GM08714 (cell line): ENCODE data around the gene CFAP43.

Experiments
- H3K4me3 ChIP-seq: fragments of 200-500 bp; sonication (Bioruptor generic); 2 replicates; pipeline ENCODE4 v1.5.1; 2014; ENCODE audit warnings: mild to moderate bottlenecking, low read length, inconsistent platforms
- ZNF274 ChIP-seq: IDR thresholded peaks from 2 replicates; pipeline ENCODE4 v1.6.1; 2012; ENCODE audit warnings: mild to moderate bottlenecking, low read depth, low read length

CFAP43 gene

GRCh38 chr10:104231784-104232612, at the start of gene CFAP43:
CFAP43 (minus strand) TSS chr10:104232364; CDS start chr10:104232246, 118 bp downstream.
- TF ChIP-seq ZNF274, result no peak
- peak within 1 kb of the TSS; percentile 71 for H3K4me3 ChIP-seq

- TF ChIP-seq ZNF274, result no peak
- H3K4me3 ChIP-seq, result no peak overlapping the region
Measured at GRCh38 chr10:104281694-104282093, 49.5 kb upstream of the CFAP43 start.

GRCh38 chr10:104279550-104280259, 47.5 kb upstream of the CFAP43 start:
- TF ChIP-seq ZNF274, result no peak
- no peak overlapping the region for H3K4me3 ChIP-seq

GRCh38 chr10:104277785-104278184, 45.6 kb upstream of the CFAP43 start:
- TF ChIP-seq ZNF274, result no peak
- H3K4me3 ChIP-seq, result no peak overlapping the region

GRCh38 chr10:104276192-104276591, 44.0 kb upstream of the CFAP43 start:
- TF ChIP-seq ZNF274, result no peak

GRCh38 chr10:104274762-104275721, 42.9 kb upstream of the CFAP43 start:
- no peak for TF ChIP-seq ZNF274

More at GRCh38 chr10:104276192-104276591, 44.0 kb upstream of the CFAP43 start:
- H3K4me3 ChIP-seq, result no peak overlapping the region

GRCh38 chr10:104273899-104274575, 41.9 kb upstream of the CFAP43 start:
- no peak overlapping the region for H3K4me3 ChIP-seq
- TF ChIP-seq ZNF274, result no peak

More at GRCh38 chr10:104274762-104275721, 42.9 kb upstream of the CFAP43 start:
- H3K4me3 ChIP-seq, result no peak overlapping the region

- H3K4me3 ChIP-seq, result no peak overlapping the region
- no peak for TF ChIP-seq ZNF274
Measured at GRCh38 chr10:104273286-104273685, 41.1 kb upstream of the CFAP43 start.

GRCh38 chr10:104268713-104269645, 36.8 kb upstream of the CFAP43 start, which contains the start of gene GSTO2:
GSTO2 (plus strand) TSS chr10:104269184; CDS start chr10:104274916, 5,732 bp downstream.
- H3K4me3 ChIP-seq, result peak within 1 kb of the TSS; percentile 95
- TF ChIP-seq ZNF274, result no peak

GRCh38 chr10:104268405-104268712, 36.2 kb upstream of the CFAP43 start:
- peak overlapping the region; percentile 95 for H3K4me3 ChIP-seq
- no peak for TF ChIP-seq ZNF274

GRCh38 chr10:104267721-104268404, 35.7 kb upstream of the CFAP43 start:
- TF ChIP-seq ZNF274, result no peak
- H3K4me3 ChIP-seq, result peak overlapping the region; percentile 95

GRCh38 chr10:104264783-104265182, 32.6 kb upstream of the CFAP43 start:
- H3K4me3 ChIP-seq, result no peak overlapping the region
- no peak for TF ChIP-seq ZNF274
